ENCODE measurements around the gene GAA.

DNA sequence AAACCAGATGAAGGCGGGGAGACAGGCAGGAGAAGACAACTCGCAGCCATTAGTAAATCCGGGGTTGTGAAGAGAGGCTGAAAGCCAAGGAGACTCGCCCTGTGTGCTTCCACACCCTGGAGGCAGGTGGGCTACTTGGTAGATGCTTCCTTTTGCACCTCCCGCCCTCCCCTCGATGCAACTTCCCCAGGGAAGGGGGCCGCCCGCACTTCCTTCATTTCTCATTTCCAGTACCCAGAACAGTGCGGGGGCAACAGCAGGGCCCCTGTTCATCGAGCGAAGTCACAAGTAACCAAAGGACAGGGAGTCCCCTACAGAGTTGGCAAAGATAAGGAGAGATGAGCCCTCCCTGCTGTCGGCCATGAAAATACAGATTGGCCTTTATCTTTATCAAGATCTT, 40.0 kb upstream of the GAA start:
- TF ChIP-seq, protein P1, sequence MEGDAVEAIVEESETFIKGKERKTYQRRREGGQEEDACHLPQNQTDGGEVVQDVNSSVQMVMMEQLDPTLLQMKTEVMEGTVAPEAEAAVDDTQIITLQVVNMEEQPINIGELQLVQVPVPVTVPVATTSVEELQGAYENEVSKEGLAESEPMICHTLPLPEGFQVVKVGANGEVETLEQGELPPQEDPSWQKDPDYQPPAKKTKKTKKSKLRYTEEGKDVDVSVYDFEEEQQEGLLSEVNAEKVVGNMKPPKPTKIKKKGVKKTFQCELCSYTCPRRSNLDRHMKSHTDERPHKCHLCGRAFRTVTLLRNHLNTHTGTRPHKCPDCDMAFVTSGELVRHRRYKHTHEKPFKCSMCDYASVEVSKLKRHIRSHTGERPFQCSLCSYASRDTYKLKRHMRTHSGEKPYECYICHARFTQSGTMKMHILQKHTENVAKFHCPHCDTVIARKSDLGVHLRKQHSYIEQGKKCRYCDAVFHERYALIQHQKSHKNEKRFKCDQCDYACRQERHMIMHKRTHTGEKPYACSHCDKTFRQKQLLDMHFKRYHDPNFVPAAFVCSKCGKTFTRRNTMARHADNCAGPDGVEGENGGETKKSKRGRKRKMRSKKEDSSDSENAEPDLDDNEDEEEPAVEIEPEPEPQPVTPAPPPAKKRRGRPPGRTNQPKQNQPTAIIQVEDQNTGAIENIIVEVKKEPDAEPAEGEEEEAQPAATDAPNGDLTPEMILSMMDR (IDR thresholded peaks at IDR 0.05; ENCODE audit: insufficient read depth, low read depth, low read length), result no peak
- TF ChIP-seq EZH2 (IDR thresholded peaks at IDR 0.05; ENCODE audit: insufficient read depth, low read length), result no peak
